ENCODE results near the gene KRT20.

- TF ChIP-seq CTCF (conservative IDR thresholded peaks at IDR 0.05; ENCODE audit: low read length), result no peak
- no peak for TF ChIP-seq EZH2phosphoT487 (IDR thresholded peaks at IDR 0.05; ENCODE audit: borderline replicate concordance)
These were observed 25.5 kb downstream of the KRT20 start for GRCh38 chr17:40859536-40859935.
